ENCODE results near the gene MEX3D.

MEX3D gene

DNA sequence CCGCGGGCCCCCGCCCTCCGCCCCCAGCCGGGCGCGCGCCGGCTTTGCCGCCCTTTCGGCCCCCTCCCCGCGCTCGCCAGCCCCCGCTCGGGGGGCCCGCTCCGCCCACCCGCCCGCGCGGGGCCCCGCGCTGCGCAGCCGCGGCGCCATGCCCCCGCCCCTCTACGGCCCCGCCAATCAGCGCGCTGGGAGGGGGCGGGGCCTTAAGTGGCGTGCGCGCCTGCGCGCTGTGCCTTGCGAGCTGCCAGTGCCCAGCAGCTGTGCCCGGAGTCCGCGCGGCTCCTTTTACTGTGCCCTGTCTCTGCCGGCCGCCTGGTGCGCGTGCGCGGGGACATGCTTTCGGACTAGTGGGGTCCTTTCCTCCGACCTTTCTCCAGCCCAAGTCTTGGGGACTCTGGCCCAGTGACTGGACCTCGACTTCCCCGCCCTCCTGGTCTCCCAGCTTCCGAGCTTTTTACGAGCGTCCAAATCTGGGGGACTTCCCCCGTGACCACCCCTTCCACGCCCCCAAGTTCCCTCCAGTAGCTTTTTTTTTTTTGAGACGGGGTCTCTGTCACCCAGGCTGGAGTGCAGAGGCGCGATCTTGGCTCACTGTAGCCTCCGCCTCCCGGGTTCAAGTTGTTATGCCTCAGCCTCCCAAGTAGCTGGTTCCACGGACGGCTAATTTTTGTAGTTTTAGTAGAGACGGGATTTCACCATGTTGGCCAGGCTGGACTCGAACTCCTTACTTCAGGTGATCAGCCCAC is 24.8 kb upstream of the MEX3D start, which contains the start of gene MBD3:
MBD3 (minus strand) TSS at position 111 of the 746 bp plus-strand sequence. CDS start 234 bp downstream, outside the sequence.
- peak; percentile 52 for DNase-seq (ENCODE audit: low read depth)

- DNase-seq (ENCODE audit: low read depth): no peak
Measured at GRCh38 chr19:1592024-1592754, 24.1 kb upstream of the MEX3D start.

DNA sequence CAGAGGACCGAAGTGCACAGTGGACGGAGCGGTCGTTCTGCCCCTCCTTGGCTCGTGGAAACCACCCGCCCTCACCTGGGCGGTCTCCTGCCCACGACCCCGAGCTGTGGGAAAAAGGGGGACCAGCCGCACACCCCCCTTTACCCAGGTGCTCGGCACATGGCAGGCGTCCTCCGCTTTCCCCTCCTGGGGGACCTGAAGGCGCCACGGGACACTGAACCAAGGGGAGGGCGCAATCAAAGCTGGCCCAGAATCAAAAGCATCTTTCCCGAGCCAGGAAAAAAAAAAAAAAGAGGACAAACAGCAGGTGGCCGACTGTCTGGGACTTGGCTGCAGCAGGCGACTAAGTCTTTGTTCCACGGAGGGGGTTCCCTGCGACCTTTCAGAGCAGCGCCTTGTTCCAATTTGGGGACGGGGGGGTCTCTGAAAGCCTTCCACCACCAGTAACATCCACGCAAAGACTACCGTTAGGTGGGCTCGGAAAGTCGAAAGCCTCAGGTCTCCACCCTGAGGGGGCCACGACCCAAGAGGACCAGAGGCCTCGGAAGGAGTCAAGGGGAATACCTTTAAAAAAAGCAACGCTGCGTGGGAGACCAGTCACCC is 23.4 kb upstream of the MEX3D start:
- DNase-seq (ENCODE audit: low read depth): no peak

DNA sequence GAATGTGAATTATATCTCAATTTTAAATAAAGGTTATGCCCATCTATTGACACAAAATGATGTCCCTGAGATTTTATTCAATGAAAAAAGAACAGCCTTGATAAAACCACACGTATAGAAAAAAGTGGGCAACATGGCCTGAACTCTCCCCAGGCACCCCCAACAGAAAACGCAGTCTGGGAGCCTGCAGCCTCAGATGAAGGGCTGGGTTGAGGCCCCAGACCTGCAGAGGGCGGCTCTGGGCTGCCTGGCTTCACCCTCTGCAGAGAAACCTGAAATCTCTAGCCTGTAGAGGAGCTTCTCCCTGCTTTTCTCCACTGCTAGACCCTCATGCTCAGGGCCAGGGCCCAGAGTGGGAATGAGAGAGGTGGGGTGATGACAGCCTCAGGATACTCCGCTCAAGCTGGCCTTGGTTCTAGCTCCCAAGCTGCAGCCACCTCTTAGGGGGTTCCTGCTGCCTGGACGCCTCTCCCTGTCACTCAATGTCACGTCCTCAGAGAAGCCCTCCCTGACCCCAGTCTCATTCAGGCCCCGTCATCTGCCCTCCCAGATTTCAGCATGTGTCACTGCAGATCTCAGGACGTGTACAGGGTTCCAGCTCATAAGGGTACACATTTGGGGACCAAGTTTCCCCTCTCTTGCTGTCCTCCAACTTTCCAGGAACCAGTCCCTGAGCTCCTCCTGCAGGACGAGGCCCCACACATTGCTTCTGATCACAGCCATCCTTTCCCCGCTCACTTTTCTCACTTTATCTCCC is 22.7 kb upstream of the MEX3D start:
- DNase-seq (ENCODE audit: low read depth): no peak

- no peak for DNase-seq (ENCODE audit: low read depth)
Measured at GRCh38 chr19:1587872-1588271, 19.7 kb upstream of the MEX3D start.

DNA sequence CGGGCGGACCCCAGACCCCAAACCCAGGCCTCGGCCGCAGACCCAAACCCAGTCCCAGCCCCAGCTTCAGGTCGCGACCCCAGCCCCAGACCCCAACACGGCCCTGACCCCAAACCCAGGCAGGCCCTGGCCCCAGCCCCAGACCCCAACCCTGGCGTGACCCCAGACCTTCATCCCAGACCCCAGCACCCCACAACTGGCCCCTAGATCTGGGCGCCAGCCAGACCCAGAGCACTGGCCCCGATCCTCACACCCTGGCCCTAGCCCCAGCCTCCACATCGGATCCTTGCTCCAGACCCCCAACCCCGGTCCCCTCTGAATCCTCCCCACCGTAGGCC is 17.1 kb upstream of the MEX3D start:
- no peak for DNase-seq (ENCODE audit: low read depth)

DNA sequence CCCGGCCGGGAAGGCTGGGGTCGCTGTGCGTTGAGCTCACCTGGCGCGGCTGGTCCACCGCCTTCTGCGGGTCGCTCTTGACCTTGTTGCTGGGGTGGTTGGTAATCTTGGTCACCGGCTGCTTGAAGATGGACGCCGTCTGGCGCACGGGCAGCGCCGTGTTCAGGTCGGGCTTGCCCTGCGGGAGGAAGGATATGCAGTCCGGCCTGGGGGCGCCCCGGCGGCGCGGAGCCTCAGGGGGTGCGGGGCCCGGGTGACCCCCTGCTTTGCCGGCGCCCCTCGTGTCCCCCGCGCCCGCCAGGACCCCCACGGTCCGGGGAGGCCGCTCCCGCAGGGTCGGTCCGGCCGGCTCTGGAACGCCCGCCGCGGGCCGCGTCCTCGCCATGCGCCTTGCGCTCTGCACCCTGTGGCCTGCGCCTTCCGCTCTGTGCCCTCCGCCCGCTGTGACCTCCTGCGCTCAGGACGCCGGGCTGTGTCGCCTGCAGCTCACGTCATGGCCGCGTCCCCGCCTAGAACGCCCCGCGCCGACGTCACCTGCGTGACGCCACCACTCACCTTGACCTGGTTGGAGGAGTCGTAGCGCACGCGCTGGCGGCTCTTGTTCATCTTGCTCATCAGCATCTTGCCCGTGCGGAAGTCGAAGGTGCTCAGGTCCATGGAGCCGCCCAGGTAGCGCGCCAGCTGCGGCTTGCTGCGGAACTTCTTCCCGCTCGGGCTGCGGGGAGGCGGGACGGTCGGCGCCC is 16.5 kb upstream of the MEX3D start:
- no peak for DNase-seq (ENCODE audit: low read depth)

GRCh38 chr19:1582201-1582600 is 14.1 kb upstream of the MEX3D start:
- DNase-seq (ENCODE audit: low read depth): no peak

DNA sequence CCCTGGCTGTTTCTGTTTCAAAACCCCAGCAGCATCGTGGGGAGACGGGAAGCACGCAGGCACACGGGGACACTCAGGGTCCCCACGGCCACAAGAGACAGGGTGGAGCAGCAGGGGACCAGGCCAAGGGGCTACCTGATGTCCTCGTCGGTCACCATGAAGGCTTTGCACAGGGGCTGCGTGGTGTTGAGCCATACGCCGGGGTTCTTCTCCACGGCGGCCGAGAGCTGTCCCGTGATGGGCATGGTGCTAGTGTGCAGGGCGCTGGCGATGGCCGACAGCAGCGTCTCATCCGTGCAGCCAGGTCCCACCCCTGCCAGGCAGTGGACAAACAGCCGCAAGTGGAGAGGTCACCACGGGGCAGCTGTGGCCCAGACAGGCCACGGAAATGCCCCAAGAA is 12.8 kb upstream of the MEX3D start:
- DNase-seq (ENCODE audit: low read depth): no peak

DNA sequence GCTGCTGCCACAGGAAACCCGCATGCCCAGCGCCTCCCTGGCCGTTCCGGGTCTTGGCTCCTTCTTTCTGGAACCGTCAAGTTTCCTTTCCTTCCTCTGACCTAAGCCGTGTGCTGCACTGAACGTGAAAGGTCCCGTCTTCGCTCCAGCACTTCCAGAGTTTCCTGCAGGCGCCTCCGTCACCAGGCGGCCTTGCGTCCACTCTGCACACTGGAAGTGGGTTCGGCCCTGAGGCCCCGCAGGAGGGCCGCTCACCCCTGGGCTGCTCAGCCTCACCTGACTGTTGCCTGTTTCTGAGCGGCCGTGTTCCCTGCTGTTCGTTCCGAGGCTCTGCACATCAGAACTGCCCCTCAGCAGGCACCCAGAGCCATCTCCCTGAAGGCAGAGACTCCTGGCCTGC is 12.3 kb upstream of the MEX3D start:
- no peak for DNase-seq (ENCODE audit: low read depth)

DNA sequence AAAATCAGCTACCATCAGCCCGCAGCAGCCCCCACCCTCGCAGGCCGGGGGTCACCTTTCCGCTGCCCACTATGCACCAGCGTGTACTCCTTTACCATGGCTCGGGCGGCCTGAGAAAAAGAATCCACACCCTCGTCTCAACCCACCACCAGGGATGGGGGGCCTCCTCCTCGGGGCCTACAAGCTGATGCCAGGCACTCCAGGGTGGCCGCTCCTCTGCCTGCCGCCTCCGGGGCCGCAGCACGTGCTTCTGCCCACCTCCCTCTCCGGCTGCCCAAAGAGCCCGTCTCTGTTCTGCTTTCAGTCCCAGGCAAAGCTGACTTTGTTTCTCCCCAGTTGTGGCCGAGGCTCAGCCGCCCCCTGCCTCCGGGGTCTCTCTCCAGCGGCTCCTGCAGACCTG is 11.1 kb upstream of the MEX3D start:
- DNase-seq (ENCODE audit: low read depth): no peak

DNA sequence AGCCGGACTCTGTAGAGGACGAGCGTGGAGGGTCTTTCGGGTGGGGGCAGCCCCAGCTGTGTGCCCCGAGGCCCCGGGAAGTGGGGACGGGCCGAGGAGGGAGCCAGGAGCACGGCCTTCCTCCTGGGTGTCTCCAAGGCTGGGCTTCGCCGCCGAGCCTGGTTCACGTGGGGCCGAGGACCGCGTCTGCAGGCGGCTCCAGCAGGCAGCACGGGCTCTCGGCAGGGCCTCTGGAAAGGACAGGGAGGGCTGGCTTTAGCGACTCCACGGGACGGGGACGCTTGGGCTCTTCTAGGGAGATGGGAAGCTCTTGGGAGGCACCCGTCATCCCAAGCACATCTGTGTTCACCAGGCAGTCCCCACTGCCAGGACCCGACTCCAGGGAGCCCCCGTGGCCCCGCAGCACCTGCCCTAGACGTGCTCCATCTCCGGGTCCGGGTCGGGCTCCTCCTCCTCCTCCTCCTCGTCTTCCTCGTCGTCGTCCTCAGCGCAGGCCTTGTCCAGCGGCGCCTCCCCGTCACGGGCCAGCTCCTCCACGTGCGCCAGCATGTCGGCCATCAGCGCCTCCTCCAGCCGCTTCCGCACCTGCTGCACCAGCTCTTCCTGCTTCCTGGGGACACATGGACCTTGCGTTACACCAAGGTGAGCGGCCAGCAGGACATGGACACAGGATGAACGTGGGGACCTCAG is 9.9 kb upstream of the MEX3D start:
- DNase-seq (ENCODE audit: low read depth): no peak

GRCh38 chr19:1577090-1577928 is 9.2 kb upstream of the MEX3D start:
- DNase-seq (ENCODE audit: low read depth): no peak

DNA sequence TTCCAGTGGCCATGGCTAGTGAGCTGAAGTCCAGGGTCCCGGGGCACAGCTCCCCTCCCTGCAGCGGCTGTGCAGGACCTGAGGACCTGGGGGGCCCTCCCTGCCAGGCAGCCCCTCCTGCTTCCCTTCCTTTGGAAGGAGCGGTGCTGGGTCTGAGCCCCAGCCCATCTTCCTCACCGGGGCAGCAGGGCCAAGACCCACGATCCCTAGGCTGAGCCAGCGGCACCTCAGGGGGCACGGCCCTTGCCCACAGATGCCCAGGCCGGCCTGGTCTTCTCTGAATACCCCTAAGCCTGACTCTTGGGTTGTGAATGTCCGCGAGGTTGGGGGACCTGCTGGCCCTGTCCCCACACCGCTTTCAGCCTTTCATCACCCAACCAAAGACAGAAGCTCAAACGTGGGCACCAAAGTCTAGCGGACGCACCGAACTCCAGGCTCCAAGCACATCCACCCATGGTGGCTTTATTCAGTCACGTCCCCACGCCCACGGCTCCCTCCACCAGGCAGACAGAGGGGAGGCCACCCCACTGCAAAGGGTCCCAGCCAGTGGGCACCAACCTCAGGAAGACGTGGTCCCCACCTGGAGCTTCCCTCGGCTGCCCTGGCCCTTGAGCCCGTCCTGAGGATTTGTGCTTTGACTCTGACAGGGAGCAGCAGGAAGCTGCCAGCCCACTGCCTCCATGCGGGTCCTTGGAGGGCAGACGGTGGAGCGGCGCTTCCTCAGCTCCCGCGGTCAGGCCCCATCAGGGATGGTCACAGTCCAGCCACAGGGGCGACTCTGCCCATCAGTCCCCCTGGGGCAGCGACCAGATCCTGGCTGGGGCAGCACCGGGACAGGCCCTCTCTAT is 8.3 kb upstream of the MEX3D start:
- DNase-seq (ENCODE audit: low read depth): no peak

DNA sequence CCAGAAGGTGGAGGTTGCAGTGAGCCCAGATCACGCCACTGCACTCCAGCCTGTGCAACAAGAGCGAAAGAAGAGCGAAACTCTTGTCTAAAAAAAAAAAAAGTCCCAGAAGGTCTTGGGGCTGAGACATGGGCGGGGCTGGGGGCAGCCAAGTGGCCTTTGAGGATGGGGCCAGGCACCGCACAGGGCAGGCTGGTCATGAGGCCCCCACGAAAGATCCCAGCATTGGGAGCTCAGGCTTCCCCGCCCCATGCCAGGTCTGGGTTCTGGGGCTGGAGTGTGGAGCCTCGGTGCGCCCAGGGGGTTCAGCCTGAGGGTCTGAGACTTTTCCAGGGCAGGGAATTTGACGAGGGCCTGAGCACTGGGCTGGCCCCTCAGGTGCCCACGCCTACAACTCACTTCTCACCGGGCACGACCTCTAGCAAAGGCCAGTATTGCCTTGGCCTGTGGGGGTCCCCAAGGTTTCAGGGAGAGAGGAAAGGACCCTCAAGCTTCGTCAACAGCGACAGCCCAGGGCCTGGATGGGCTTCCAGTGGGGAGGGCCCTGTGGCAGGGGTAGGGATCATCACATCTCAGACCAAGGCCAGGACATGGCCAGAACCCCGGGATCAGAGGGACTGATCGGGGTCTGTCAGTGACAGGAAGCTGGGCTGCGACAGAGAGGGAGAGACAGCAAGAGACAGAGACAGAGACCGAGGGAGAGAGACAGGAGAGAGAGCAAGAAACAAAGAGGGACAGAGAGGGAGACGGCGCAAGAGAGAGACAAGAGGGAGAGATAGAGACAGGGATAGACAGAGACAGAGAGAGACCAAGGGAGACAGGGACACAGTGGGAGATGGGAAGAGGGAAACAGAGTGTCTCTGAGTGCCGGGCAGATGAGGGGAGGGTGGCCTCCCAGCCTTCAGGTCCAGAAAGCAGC is 7.5 kb upstream of the MEX3D start:
- DNase-seq (ENCODE audit: low read depth): no peak

DNA sequence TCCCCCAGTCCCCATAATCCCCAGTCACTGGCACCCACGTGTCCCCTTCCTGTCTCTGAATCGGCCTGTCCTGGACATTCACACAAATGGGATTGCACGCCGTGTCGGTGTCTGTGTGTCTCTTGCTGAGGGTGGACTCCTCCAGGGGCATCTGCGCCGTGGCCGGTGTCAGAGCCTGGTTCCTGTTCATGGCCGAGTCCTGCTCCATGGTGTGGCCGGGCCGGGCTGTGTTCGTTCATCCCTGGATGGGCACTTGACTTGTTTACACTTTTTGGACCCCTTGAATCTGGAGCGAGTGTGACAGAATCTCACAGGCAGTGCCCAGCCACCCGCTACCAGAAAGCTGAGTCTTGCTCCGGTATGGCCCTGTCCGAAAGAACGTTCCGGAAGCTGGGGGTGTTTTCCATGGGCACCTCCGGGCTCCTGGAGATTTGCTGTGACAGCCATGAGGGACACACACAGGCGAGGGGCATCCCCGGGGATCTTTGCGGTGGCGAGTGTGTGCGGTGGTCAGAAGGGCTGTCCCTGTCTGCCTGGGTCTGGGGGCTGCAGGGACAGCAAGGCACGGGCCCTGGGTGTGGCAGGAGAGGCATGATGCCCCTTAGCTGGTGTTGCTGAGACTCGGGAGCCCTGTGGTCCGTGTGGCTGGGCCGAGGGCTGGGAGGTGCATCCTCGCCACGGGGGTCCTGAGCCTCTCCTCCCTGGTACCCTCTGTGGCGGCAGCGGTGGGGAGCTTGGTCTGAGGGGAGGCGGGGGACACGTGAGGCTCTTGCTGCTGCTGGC is 6.4 kb upstream of the MEX3D start:
- no peak for DNase-seq (ENCODE audit: low read depth)

DNA sequence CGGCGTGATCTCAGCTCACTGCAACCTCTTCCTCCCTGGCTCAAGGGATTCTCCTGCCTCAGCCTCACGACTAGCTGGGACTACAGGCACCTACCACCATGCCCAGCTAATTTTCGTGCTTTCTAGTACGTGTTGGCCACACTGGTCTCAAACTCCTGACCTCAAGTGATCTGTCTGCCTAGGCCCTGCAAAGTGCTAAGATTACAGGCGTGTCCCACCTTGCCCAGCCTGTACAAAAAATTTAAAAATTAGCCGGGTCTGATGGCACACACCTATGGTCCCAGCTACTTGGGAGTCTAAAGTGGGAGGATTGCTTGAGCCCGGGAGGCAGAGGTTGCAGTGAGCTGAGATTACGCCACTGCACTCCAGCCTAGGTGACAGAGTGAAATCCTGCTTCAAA is 4.7 kb upstream of the MEX3D start:
- no peak for DNase-seq (ENCODE audit: low read depth)

- DNase-seq (ENCODE audit: low read depth): no peak
Measured at GRCh38 chr19:1571358-1571757, 3.2 kb upstream of the MEX3D start.
